Endothelial cell (in vitro differentiated cells): ENCODE results near the gene ABCG4. TPM values are rescaled to one million over a fixed set of nuclear protein-coding genes. Genes with fewer than 3 reads are reported as not detected.
A peak's percentile ranks its signal among the peaks of the same experiment; 100 is the strongest.

ENCODE experiments used
- DNase-seq: peaks from one replicate; pipeline ENCODE4 v3.0.0; 2021; ENCODE audit warnings: low spot score
- H3K27ac Mint-ChIP-seq: one replicate; pipeline ENCODE4 v1.8.0; 2021; ENCODE audit warnings: mixed read lengths, inconsistent platforms; ENCODE audit not compliant: unreplicated experiment
- H3K27me3 Mint-ChIP-seq: one replicate; pipeline ENCODE4 v1.8.0; 2021; ENCODE audit warnings: mild to moderate bottlenecking, moderate library complexity, mixed read lengths, inconsistent platforms; ENCODE audit not compliant: unreplicated experiment
- H3K36me3 Mint-ChIP-seq: one replicate; pipeline ENCODE4 v1.8.0; 2021; ENCODE audit warnings: mild to moderate bottlenecking, low read depth, mixed read lengths, inconsistent platforms; ENCODE audit not compliant: unreplicated experiment
- H3K4me1 Mint-ChIP-seq: one replicate; pipeline ENCODE4 v1.8.0; 2021; ENCODE audit warnings: mild to moderate bottlenecking, mixed read lengths, inconsistent platforms; ENCODE audit not compliant: unreplicated experiment
- H3K4me3 Mint-ChIP-seq: one replicate; pipeline ENCODE4 v1.8.0; 2021; ENCODE audit warnings: mild to moderate bottlenecking, mixed read lengths, inconsistent platforms; ENCODE audit not compliant: unreplicated experiment
- H3K9me3 Mint-ChIP-seq: one replicate; pipeline ENCODE4 v1.8.0; 2021; ENCODE audit warnings: mixed read lengths, inconsistent platforms; ENCODE audit not compliant: unreplicated experiment
- CTCF ChIP-seq: fragments of 200-600 bp; sonication (generic); IDR thresholded peaks from one replicate; pipeline ENCODE4 v1.5.0; 2021; ENCODE audit warnings: antibody characterized with exemption; ENCODE audit not compliant: unreplicated experiment
- total RNA-seq: library from RNA; stranded (reverse); fragmentation: NEBNext Ultra II Directional; extraction: Animal tissue kit (Norgen Biotek cat#: 25700); gene quantifications from one replicate; pipeline ENCODE4 v1.2.1, GENCODE V29; 2021; ENCODE audit not compliant: unreplicated experiment

ABCG4 gene
- total RNA-seq, 1 donor from 2014 or later, result 0.10 TPM

DNA sequence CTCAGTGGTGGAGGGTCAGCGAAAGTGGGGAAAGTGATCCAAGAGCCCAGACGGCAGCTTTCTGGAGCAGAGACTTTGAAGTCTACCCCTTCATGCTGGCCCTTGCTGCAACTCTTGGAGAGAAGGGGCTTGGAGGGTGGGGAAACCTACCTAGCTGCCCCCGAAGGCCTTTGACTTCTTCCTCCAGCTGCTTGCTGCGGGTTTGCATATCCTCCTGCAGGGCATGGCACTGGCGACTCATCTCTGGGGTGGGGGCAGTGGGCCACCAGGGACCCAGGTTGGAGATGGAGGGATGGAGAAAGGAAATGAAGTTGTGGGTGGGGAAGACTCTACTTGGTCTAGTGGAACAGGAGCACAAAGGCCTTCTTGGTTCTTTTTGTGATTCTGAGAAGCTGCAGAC lies 44.1 kb downstream of the ABCG4 start:
- no peak overlapping the region for H3K4me3 Mint-ChIP-seq
- no peak for DNase-seq
- H3K36me3 Mint-ChIP-seq, result no peaks in the 10 kb centered on the region
- H3K27me3 Mint-ChIP-seq, result peaks cover 16% of the 10 kb centered on the region
- H3K27ac Mint-ChIP-seq, result no peak overlapping the region
- peaks cover 4% of the 10 kb centered on the region for H3K4me1 Mint-ChIP-seq
- TF ChIP-seq CTCF, result no peak
- no peaks in the 10 kb centered on the region for H3K9me3 Mint-ChIP-seq

GRCh38 chr11:119193626-119194025 lies 44.8 kb downstream of the ABCG4 start:
- H3K9me3 Mint-ChIP-seq, result no peaks in the 10 kb centered on the region
- no peaks in the 10 kb centered on the region for H3K36me3 Mint-ChIP-seq
- TF ChIP-seq CTCF, result no peak
- peaks cover 4% of the 10 kb centered on the region for H3K4me1 Mint-ChIP-seq
- no peak overlapping the region for H3K4me3 Mint-ChIP-seq
- H3K27ac Mint-ChIP-seq, result no peak overlapping the region
- DNase-seq, result no peak
- H3K27me3 Mint-ChIP-seq, result peaks cover 16% of the 10 kb centered on the region

DNA sequence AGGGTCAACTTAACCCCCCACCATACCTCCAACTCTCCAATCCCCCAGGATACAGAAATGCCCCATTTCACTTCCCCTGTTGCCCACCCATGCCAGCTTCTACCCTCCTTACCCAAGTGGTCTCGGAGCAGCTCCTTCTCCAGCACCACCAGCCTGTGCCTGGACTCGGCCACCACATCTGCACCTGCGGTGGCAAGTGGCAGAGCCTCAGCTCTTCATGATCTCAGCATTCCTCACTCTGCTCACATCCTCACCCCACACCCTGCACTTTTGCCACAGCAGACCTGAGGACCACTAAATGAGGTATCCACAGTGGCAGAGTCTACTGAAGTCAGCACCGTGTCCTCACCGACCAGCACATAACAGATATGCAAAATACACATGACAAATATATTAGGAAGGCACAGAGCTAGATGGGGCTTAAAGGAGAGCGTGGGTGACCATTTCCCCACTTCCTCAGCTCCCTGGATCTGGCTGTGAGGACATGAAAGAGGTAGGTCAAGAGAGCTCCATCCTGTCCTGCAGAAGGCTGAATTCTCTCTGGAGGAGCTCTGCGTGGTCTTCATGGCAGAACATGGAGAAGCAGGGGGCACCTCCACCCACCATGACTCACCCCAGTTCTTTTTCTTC lies 46.1 kb downstream of the ABCG4 start:
- Mint-ChIP-seq H3K9me3 (no peaks in the 10 kb centered on the region), H3K4me1 (peaks cover 4% of the 10 kb centered on the region), H3K4me3 (no peak overlapping the region), H3K27ac (peak overlapping the region; percentile 57), H3K27me3 (peaks cover 11% of the 10 kb centered on the region), H3K36me3 (no peaks in the 10 kb centered on the region)
- no peak for DNase-seq
- no peak for TF ChIP-seq CTCF

- peaks cover 11% of the 10 kb centered on the region for H3K27me3 Mint-ChIP-seq
- peak overlapping the region; percentile 57 for H3K27ac Mint-ChIP-seq
- H3K4me3 Mint-ChIP-seq, result peak overlapping the region; percentile 11
- H3K36me3 Mint-ChIP-seq, result no peaks in the 10 kb centered on the region
- TF ChIP-seq CTCF, result no peak
- H3K9me3 Mint-ChIP-seq, result no peaks in the 10 kb centered on the region
- DNase-seq, result peak; percentile 58
- peaks cover 4% of the 10 kb centered on the region for H3K4me1 Mint-ChIP-seq
These were observed 46.8 kb downstream of the ABCG4 start for GRCh38 chr11:119195680-119196079.

- H3K27me3 Mint-ChIP-seq, result peaks cover 8% of the 10 kb centered on the region
- no peaks in the 10 kb centered on the region for H3K9me3 Mint-ChIP-seq
- TF ChIP-seq CTCF, result peak; percentile 82
- H3K4me1 Mint-ChIP-seq, result peaks cover 4% of the 10 kb centered on the region
- no peak overlapping the region for H3K4me3 Mint-ChIP-seq
- no peaks in the 10 kb centered on the region for H3K36me3 Mint-ChIP-seq
- peak; percentile 77 for DNase-seq
- H3K27ac Mint-ChIP-seq, result no peak overlapping the region
These were observed 48.1 kb downstream of the ABCG4 start for GRCh38 chr11:119196833-119197483.
